Stimulated activated CD4-positive, alpha-beta T cell treated with anti-CD3 and anti-CD28 coated beads, TNF-alpha, amount 100 ng/mL, for 1 hour (primary cell): ENCODE results near the gene ARIH2.

Experiments used
- DNase-seq, 3 donors: peaks; one replicate each; pipeline ENCODE4 v3.0.0-alpha.2; 2020; ENCODE audit warnings: low read depth in 3 of 3, low spot score in 1 of 3

Gene ARIH2

GRCh38 chr3:49018707-49019006, 100.0 kb downstream of the ARIH2 start:
- DNase-seq, result no peak

GRCh38 chr3:49019941-49020329, 101.3 kb downstream of the ARIH2 start:
- no peak for DNase-seq

DNA sequence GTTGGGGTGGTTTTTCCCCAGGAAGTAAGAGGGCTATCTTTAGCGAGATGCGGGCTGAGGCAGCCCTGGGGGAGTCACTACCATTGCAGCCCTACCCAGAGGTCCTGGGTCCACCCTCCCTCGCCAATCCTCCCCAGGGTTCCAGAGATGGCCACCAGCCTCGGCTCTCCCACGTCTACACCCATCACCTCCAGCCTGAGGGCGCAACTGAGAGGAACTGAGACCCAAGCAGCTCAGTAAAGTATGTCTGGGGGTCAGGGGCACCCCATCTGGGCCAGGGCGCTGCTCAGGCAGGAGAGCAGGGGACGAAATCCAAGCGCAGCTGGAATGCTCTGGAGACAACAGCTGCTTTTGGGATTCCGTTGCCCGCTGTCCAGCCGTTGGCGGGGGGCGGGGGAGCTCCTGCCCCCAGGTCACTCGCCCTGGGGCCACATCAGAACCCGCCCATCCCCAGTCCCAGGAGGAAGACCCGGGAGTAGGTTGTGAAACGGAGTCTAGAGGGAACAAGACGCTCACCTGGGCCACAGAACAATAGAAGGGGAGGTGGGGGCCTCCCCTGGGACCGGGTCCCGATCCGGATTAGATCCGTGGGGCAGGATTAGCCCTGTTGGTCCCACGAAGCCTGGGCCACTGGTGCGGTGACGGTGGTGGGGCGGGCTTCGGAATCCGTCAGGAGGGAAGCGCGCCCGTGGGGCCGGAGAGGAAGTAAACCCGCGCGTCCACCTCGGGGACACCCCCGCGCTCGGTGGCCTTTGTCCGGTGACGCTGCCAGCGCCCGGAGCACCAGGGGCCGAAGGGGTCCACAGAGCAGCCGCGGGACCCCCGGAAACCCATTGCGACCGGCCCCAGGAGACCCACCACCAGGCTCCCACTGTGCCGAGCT, 101.9 kb downstream of the ARIH2 start:
- DNase-seq, result no peak

- peak; percentile 94 to 96 (median 95) for DNase-seq
These were observed 102.7 kb downstream of the ARIH2 start for GRCh38 chr3:49021213-49021812.

DNA sequence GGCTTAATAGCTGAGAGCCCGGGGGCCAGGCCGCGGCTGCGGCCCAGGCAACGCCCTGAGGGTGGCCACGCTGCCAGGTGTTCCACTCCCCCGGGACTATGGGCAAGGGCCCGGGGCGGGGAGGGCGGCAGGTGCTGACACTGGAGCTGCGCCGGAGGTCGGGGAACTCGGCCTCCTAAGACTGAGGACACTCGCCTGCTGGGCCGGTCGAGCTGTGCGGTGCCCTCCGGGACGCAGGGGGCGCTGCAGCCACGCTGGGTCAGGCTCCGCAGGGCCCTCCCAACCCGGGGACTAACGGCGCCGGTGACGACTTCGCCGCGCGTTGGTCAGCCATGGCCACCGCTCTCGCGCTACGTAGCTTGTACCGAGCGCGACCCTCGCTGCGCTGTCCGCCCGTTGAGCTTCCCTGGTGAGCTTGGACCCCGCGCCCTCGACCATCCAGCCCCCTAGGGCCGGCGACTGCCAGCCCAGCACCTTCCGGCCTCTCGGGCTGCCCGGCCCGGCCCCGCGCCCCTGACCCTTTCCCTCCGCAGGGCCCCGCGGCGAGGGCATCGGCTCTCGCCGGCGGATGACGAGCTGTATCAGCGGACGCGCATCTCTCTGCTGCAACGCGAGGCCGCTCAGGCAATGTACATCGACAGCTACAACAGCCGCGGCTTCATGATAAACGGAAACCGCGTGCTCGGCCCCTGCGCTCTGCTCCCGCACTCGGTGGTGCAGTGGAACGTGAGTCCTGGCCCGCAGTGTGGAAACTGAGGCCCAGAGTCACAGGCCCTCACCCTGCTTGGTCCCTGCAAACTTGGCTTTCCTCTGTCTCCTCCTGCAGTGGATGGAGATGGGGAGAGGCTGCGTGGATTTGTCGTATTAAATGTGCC, 103.4 kb downstream of the ARIH2 start, which contains the start of gene NDUFAF3:
Gene NDUFAF3, plus strand, starts transcription at position 309 of the 875 bp plus-strand sequence. Its CDS starts 24 bp downstream, at position 333.
- DNase-seq, result peak; percentile 70 to 86 (median 78)

- no peak for DNase-seq
These were observed 104.1 kb downstream of the ARIH2 start for GRCh38 chr3:49022688-49023171.

DNA sequence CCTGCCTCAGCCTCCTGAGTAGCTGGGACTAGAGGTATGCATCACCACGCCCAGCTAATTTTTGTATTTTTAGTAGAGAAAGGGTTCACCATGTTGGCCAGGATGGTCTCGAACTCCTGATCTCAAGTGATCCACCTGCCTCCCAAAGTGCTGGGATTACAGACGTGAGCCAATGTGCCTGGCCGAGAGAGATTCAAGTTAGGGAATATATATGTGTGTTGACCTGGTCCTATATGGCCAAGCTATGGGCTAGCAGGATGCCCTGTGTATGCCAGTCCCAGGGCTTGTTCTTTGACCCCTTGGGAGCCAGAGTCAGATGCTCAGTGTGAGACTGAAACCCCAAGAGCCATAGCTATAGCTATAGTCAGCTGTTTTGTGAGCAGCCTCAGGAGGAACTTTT, 105.1 kb downstream of the ARIH2 start:
- no peak for DNase-seq

GRCh38 chr3:49024449-49024848, 105.8 kb downstream of the ARIH2 start:
- no peak for DNase-seq

DNA sequence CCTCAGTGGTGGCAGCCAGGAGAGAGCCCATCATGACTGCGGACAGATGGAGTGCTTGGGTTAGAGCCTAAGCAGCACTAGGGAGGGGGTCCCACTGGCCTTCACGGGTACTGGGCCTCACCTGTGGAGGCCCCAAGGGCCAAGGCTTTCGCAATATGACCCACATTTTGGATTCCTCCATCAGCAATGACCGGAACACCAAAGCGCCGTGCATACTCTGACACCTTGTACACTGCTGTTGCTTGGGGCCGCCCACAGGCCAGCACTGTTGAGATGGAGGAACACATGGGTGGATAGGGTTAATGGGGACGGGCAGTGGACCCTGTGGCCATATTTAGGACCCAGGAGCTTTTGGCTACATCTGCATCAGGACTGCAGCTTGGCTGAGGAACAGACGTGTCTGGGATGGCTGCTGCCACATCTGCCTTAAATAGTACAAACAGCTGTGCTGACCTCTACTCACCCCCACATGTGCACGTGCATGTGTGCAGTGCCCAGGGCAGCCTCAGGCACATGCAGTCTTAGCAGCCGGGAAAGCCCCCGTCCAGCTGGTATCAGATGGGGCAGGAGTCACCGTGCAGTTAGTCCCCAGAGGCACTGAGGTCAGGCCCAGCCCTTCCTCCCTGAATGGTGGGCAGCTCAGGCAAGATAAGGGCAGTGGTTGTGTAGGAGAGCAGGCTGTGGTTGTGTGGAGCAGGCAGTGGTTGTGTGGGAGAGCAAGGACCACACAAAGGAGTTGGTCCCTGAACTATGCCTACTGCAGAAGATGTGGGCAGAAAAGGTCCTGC, 106.6 kb downstream of the ARIH2 start:
- no peak for DNase-seq

GRCh38 chr3:49025793-49026520, 107.3 kb downstream of the ARIH2 start:
- DNase-seq, result no peak

DNA sequence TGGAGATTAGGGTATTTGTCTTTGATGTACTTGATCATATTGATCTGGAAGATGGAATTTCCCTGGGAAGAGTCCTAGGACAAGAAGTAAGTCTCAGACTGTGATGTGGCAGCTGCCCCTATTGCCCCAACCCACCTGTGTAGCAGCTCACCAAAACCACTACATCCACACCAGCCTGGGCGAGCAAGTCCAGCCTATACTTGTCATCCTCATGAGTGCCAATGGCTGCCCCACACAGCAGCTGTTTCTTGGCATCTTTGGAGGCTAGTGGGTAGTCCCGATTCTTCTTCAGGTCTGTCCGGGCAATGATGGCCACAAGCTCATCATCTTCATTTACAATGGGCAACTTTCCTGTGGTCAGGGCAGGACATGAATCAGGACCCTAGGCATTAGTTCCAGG, 107.9 kb downstream of the ARIH2 start:
- DNase-seq, result no peak

GRCh38 chr3:49027634-49028033, 109.0 kb downstream of the ARIH2 start:
- no peak for DNase-seq

DNA sequence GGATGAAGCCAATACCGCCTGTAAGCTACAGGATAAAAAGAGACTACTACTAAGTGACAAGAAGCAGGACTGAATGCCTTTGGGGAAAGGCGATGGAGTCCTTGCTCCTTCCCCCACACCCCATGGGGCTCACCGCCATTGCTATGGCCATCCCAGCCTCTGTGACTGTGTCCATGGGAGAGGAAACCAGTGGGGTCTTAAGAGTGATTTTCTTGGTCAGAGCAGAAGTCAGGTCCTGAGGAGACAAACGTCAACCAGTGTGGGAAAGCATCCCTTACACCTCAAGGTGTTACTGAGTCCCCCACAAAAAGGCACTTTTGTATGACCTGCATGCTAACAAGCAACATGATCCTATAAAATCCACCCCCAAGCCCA, 109.6 kb downstream of the ARIH2 start:
- DNase-seq, result no peak

GRCh38 chr3:49028673-49029562, 110.3 kb downstream of the ARIH2 start, which contains the start of gene IMPDH2:
Gene IMPDH2 (minus strand): TSS chr3:49029398. CDS start chr3:49029350, 48 bp downstream.
- peak; percentile 80 to 89 (median 89) for DNase-seq

DNA sequence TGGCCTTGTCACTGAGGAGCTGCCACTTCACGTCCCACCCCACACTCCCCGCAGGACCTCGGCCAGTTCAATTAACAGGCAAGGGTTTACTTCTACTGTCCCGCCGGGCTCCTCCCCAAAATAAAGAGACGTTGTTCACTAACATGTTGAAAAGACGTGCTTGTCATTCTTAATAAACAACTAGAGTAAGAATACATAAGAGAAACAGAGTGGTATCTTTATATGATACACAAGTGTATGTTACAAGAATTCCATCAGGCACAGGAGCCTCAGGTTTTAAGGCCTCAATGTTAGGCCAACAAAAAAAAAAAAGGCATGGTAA, 110.9 kb downstream of the ARIH2 start:
- no peak for DNase-seq

DNA sequence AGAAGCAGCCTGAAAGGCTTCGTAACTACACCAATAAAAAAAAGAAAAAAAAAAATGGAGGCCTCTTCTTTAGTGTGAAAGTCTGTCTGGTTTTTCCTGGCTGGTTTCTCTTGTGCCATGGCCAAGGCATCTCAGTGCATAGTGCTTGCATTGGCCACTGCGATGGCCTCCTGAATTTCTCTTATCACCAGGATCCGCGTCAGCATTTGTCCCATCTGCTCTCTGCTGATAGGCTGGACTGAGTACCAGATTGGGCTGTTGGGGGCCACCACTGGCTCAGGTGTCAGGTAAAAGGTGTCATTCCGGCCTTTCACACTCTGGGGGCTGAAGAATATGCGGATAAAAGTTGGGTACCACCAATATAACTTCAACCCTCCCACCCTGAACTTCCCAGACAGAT, 111.7 kb downstream of the ARIH2 start:
- DNase-seq, result no peak

- DNase-seq, result no peak
These were observed 114.1 kb downstream of the ARIH2 start for GRCh38 chr3:49032646-49033304.

- no peak for DNase-seq
These were observed 116.0 kb downstream of the ARIH2 start for GRCh38 chr3:49034650-49035049.

DNA sequence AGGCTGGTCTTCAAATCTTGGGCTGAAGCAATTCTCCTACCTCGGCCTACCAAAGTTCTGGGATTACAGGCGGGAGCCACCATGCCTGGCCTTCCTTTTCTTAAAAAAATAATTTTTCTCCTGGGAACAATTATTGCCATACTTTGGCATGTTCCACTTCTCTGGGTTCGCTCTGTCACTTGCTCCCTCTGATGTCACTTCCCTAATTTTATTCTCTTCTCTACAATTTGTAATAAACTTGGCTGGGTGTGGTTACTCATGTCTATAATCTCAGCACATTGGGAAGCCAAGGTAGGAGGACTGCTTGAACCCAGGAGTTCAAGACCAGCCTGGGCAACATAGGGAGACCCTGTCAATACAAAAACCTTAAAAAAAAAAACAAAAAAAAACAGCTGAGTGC, 116.6 kb downstream of the ARIH2 start:
- no peak for DNase-seq
